ENCODE results near the gene ISLR.

GRCh38 chr15:74193299-74193718, 19.8 kb downstream of the ISLR start:
- no peak for TF ChIP-seq CTCF (IDR thresholded peaks at IDR 0.05)
- TF ChIP-seq POLR2A (IDR thresholded peaks at IDR 0.05), result no peak
